ENCODE measurements around the gene CORO7. TPM values are rescaled to one million over a fixed set of nuclear protein-coding genes. Genes with fewer than 3 reads are reported as not detected.

CORO7 gene
- total RNA-seq, 1 experiment from 2014 or later: 9.2 TPM

DNA sequence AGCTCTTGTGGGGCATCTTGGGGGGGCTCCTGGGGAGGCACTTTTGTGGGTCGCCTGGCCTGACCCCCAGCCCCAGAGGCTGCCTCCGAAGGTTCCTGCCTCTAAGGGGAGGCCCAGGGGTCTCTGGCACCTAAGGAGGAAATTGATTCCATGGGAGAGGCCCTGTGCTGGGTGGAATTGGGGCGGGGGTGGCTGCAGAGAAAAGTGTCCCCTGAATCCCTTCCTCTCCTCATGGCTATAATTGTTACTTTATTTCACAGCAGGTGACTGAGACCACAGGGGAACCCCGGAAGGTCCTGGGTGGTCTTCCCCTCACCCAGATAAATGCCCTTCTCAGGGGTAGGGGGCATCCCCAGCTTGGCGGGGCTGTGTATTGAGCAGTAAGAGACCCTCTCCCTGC lies 97.4 kb downstream of the CORO7 start:
- no peaks in the 10 kb centered on the region for H3K27me3 ChIP-seq
- no peak for DNase-seq
- no peak overlapping the region for H3K4me3 ChIP-seq
- H3K9me3 ChIP-seq: no peaks in the 10 kb centered on the region
- H3K36me3 ChIP-seq: peaks cover 8% of the 10 kb centered on the region

- H3K4me3 ChIP-seq: peak overlapping the region; percentile 75
- H3K27me3 ChIP-seq: no peaks in the 10 kb centered on the region
- peaks cover 8% of the 10 kb centered on the region for H3K36me3 ChIP-seq
- DNase-seq: no peak
- H3K9me3 ChIP-seq: no peaks in the 10 kb centered on the region
Measured at GRCh38 chr16:4318451-4318910, 97.9 kb downstream of the CORO7 start.

DNA sequence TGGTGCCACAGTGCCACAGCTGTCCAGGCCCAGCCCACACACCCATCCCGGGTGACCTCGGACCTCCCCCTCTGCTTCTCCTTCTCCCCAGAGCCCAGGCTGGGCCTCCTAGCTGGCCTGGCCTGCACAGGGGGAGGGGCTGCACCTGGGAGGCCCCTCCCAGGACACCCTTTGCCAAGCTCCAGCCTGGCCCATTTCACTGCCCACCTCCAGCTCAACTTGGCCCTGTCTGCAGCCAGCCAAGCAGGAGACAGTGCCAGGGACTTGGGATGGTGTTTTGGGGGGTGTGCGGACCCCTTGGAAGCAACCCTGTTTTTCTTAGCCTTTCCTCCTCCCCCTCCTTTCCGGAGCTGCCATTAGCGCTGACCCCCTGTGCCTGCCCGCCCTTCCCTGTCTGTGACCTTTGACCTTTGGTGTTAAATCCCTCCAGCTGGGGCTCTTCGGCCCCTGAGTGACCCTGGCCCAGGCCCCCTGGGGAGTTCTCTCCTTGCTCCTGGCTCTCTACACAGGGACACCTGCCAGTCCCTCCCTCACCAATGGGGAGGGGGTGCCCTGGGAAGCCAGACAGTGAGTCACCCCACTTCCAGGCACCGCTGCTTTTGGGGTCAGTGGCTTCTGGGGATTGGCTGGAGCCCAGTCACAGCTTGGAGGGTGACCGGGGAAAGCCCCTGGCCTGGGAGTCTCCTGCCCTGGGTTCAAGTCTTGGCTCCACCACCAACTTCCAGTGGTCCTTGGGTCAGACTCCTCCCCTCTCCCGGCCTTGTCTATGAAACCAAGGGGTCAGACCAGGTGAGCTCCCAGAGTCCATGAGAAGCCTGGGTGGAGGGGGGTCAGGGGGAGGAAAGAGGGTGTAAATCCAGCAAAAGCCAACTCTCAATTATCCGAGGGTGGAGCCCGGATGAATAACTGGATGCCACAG lies 98.6 kb downstream of the CORO7 start:
- no peaks in the 10 kb centered on the region for H3K27me3 ChIP-seq
- peaks cover 8% of the 10 kb centered on the region for H3K36me3 ChIP-seq
- H3K4me3 ChIP-seq: peak overlapping the region; percentile 75
- H3K9me3 ChIP-seq: no peaks in the 10 kb centered on the region
- DNase-seq: peak; percentile 93

DNA sequence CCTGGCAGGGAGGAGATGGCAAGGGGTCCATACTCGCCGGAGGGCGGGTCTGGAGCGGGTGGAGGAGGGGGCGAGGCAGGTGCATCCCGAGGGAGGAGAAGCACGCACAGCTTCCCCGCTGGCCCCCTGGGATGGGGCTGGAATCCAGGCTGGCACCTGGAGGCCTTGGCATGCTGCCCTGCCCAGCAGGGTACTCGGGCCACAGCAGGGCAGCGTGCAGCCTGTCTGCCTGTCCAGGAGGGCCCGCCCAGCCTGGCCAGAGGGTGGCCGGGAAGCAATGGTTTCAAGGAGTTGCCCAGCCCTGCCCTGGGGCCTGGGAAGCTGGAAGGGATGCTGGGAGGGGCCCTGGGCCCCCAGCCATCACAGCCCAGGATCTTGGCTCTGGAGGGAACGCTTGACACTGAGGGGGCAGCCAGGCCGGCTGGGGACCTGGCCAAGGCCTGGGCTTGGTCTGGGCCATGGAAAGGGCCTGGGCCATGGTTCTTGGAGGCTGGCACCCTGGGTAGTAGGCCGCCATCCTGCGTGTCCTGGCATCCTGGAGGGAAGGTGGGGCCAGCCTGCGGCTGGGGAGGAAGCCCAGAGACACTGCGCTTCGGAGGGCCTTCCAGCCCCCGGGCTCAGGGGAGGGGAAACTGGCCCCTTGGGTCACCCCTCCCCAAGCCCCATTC lies 99.4 kb downstream of the CORO7 start:
- no peaks in the 10 kb centered on the region for H3K27me3 ChIP-seq
- peak; percentile 99 for DNase-seq
- H3K36me3 ChIP-seq: peaks cover 8% of the 10 kb centered on the region
- peak overlapping the region; percentile 75 for H3K4me3 ChIP-seq
- H3K9me3 ChIP-seq: no peaks in the 10 kb centered on the region

DNA sequence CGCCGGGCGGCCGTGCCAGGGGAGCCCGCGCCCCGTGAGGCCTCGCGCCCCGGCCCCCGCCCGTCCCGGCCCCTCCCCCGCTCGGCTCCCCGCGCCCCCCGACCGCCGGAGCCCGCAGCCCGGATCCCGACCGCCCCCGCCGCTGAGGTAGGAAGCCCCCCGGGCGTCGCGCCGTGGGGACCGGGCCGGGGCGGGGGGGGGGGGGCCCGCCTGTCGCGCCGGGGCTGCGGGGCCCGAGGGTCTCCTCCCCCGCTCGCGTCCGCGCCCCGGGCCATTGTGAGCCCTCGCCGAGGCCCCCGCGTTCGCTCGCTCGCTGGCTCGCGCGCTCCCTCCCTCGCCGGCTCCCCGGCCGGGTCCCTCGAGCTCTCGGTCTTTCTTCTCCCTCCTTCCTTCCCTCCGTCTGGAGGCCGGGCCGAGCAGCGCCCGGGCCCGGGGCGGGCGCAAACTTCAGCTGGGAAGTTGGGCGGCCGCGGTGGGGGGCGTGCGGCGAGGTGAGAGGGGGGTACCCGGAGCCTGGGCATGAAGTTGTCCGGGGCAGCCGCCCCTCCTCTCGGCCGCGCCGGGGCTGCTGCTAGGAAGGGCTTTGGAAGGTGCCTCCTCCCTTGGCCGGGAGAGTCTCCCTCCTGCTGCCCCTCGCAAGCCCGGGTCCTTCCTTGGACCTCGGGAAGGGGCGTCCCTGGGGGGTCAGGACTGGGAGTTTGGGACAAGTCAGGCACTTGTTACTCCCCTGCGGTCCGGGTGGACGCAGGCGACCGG lies 100.1 kb downstream of the CORO7 start:
- DNase-seq: peak; percentile 50
- Histone ChIP-seq H3K4me3 (peak overlapping the region; percentile 75), H3K27me3 (no peaks in the 10 kb centered on the region), H3K36me3 (peaks cover 8% of the 10 kb centered on the region), H3K9me3 (no peaks in the 10 kb centered on the region)

DNA sequence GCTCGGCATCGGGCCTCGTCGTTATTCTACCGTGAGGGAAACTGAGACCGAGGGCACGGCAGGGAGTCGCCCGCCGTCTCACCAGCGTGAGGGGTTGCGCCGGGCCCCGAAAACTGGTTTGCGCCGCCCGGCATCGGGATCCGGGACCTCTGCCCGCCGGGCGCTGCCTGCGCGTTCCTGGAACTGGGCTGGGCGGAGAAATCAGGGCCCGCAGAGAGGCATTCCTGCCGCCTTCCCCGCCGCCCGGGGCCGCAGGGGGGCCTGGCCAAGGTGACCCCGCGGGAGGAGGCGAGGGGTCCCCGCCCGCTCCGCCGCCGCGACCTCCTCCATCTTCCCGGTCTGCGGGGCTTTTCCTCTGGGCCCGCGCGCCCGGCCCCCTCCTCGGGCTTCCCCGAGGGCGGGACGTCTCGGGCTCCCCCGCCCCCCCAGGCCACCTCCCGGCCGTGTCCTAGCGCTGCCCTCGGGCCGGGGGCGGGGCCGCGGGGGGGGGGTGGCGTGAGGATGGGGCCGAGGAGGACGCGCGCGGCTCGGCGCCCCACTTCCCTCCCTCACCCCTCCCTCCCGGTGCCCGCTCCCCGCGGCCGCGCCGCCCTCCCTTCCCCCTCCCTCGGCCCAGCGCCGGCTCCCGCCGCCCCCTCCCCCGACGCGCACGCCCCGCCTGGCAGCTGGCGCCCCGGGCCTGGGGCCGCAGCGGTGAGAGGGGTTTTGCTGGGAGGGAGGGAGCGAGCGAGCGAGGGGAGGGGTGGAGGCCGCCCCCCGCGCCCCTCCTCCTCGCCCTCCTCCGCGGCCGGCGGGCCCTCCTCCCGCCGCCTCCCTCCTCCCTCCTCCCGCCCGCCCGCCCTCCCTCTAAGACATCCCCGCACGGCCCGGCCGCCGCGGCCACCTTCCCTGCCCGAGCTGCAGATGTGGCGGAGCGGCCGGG lies 100.9 kb downstream of the CORO7 start, which contains the start of gene GLIS2:
TSS of gene GLIS2 (plus strand) at position 882 of the 922 bp plus-strand sequence. CDS start 16,214 bp downstream, outside the sequence.
- H3K4me3 ChIP-seq: peak within 1 kb of the TSS; percentile 75
- H3K27me3 ChIP-seq: no peaks in the 10 kb centered on the region

GRCh38 chr16:4314532-4315185 lies 101.7 kb downstream of the CORO7 start:
- H3K4me3 ChIP-seq: peak overlapping the region; percentile 56
- H3K27me3 ChIP-seq: no peaks in the 10 kb centered on the region
- H3K9me3 ChIP-seq: no peaks in the 10 kb centered on the region
- no peaks in the 10 kb centered on the region; the same call in 1 of the 2 replicates for H3K36me3 ChIP-seq
- no peak for DNase-seq

More for the DNA sequence above, 100.9 kb downstream of the CORO7 start, which contains the start of gene GLIS2:
- DNase-seq: peak; percentile 87
- H3K9me3 ChIP-seq: no peaks in the 10 kb centered on the region
- H3K36me3 ChIP-seq: peaks cover 5% of the 10 kb centered on the region; the same call in 1 of the 2 replicates

- DNase-seq: no peak
Measured at GRCh38 chr16:4313563-4314531, 102.5 kb downstream of the CORO7 start.

GRCh38 chr16:4309833-4310266 lies 106.5 kb downstream of the CORO7 start:
- H3K27me3 ChIP-seq: no peaks in the 10 kb centered on the region
- peaks cover 13% of the 10 kb centered on the region for H3K36me3 ChIP-seq
- DNase-seq: peak; percentile 98
- no peak overlapping the region for H3K4me3 ChIP-seq
- no peaks in the 10 kb centered on the region for H3K9me3 ChIP-seq

More at GRCh38 chr16:4313563-4314531, 102.5 kb downstream of the CORO7 start:
- no peaks in the 10 kb centered on the region for H3K36me3 ChIP-seq
- no peaks in the 10 kb centered on the region for H3K27me3 ChIP-seq
- no peak overlapping the region for H3K4me3 ChIP-seq
- no peaks in the 10 kb centered on the region for H3K9me3 ChIP-seq

DNA sequence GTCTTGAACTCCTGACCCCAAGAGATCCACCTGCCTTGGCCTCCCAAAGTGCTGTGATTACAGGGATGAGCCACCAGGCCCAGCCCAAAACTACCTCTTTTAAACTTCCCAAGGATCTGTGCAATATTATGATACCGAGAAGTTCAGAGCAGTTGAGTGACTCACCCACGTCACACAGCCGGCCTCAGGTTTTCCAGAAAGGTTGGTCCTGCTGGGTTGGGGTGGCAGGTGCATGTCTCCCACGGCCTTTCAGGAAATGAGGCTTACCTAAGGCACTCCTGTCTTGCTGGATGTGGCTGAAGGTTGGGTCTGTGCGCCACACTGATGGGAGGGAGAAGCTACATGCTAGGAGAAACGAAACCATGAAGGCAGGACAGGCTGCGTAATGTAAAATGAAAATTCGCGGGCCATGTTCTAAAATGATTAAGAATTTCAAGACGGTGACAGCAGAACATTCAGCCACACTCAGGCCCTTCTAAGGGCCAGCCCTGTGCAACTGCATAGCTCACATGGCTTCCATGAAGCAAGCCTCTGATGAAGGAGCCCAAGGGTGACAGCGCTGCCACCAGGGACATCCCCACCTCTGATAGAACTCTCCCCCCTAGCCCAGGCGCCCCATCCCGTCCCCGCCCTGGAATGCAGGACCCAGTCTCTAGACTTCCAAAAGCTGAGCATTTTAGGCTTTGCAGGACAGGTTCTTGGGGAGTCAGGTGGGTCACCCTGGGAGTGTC lies 107.1 kb downstream of the CORO7 start:
- Histone ChIP-seq H3K9me3 (no peaks in the 10 kb centered on the region), H3K4me3 (no peak overlapping the region), H3K36me3 (peaks cover 13% of the 10 kb centered on the region), H3K27me3 (no peaks in the 10 kb centered on the region)
- no peak for DNase-seq

- DNase-seq: peak; percentile 98
- peak overlapping the region; percentile 71 for H3K4me3 ChIP-seq
- no peaks in the 10 kb centered on the region for H3K27me3 ChIP-seq
- H3K9me3 ChIP-seq: no peaks in the 10 kb centered on the region
- H3K36me3 ChIP-seq: peaks cover 13% of the 10 kb centered on the region
Measured at GRCh38 chr16:4307215-4308037, 109.0 kb downstream of the CORO7 start.

- no peaks in the 10 kb centered on the region for H3K9me3 ChIP-seq
Measured at GRCh38 chr16:4306470-4307214, 109.8 kb downstream of the CORO7 start.

More at GRCh38 chr16:4306470-4307214, 109.8 kb downstream of the CORO7 start:
- DNase-seq: no peak
- Histone ChIP-seq H3K27me3 (no peaks in the 10 kb centered on the region), H3K36me3 (peaks cover 16% of the 10 kb centered on the region), H3K4me3 (peak overlapping the region; percentile 71)

Measured in MG63 (cell line).